Omental fat pad (tissue), 4 donors: Measurements from ENCODE around the gene PFKFB4. TPM values are rescaled to one million over a fixed set of nuclear protein-coding genes. Genes with fewer than 3 reads are reported as not detected.
"Not testable (repeated sequence)": the region's sequence is repeated elsewhere in the genome, so short reads cannot be mapped to it uniquely, and the experiment has no call there.

ENCODE experiments used
- ATAC-seq: fragments of 150-250 bp; one replicate; pipeline ENCODE4 v1.9.1; 2016; ENCODE audit warnings: mild to moderate bottlenecking, moderate library complexity; ENCODE audit not compliant: low FRiP score
- DNase-seq: peaks from one replicate; pipeline ENCODE4 v3.0.0-alpha.2; 2019; ENCODE audit warnings: low spot score
- CTCF ChIP-seq, 3 donors: fragments of 450-650 bp; IDR thresholded peaks; one replicate each; pipeline ENCODE4 v1.5.1; 2016 to 2017; ENCODE audit warnings: antibody characterized with exemption in 3 of 3, mild to moderate bottlenecking in 3 of 3, moderate library complexity in 2 of 3
- total RNA-seq, 4 donors: library from RNA; depleted of rRNA; stranded (reverse); fragments of >200 nt; gene quantifications; one replicate each; pipeline ENCODE4 v1.1.0, GENCODE V29; 2016

The PFKFB4 gene
- total RNA-seq, 4 donors from 2014 or later = 1.9 to 16.2 (median 3.2) TPM

GRCh38 chr3:48476426-48477053, 80.1 kb downstream of the PFKFB4 start:
- no peak for TF ChIP-seq CTCF (IDR thresholded peaks at IDR 0.05)
- no peak for ATAC-seq

GRCh38 chr3:48475188-48475587, 81.4 kb downstream of the PFKFB4 start:
- DNase-seq (no peak), ATAC-seq (no peak)
- no peak for TF ChIP-seq CTCF (IDR thresholded peaks at IDR 0.05)

More at GRCh38 chr3:48476426-48477053, 80.1 kb downstream of the PFKFB4 start:
- DNase-seq = no peak

- no peak for TF ChIP-seq CTCF (IDR thresholded peaks at IDR 0.05)
- ATAC-seq (no peak), DNase-seq (no peak)
These were observed 82.0 kb downstream of the PFKFB4 start for GRCh38 chr3:48474619-48475018.

GRCh38 chr3:48474031-48474430, 82.6 kb downstream of the PFKFB4 start:
- DNase-seq, ATAC-seq: not testable (repeated sequence)

- no peak for ATAC-seq
- TF ChIP-seq CTCF (IDR thresholded peaks at IDR 0.05) = no peak
- DNase-seq = no peak
These were observed 83.0 kb downstream of the PFKFB4 start for GRCh38 chr3:48473617-48473952.

- TF ChIP-seq CTCF (IDR thresholded peaks at IDR 0.05) = no peak
- DNase-seq (peak; percentile 78), ATAC-seq (peak; percentile 89)
These were observed 83.5 kb downstream of the PFKFB4 start for GRCh38 chr3:48472923-48473616.

- TF ChIP-seq CTCF (IDR thresholded peaks at IDR 0.05) = no peak
- ATAC-seq = peak; percentile 47
These were observed 84.0 kb downstream of the PFKFB4 start for GRCh38 chr3:48472673-48472922.

More at GRCh38 chr3:48472673-48472922, 84.0 kb downstream of the PFKFB4 start:
- DNase-seq = no peak
